Activated CD8-positive, alpha-beta memory T cell treated with anti-CD3 and anti-CD28 coated beads, Interleukin-2, amount 50 U/mL, for 24 hours (primary cell): ENCODE results near the gene SAMD8.
A peak's percentile ranks its signal among the peaks of the same experiment; 100 is the strongest.

Experiments used
- DNase-seq: peaks from one replicate; pipeline ENCODE4 v3.0.0-alpha.2; 2020; ENCODE audit errors: extremely low read depth

The SAMD8 gene

GRCh38 chr10:75084834-75085384 is 26.5 kb upstream of the SAMD8 start:
- DNase-seq = no peak

- no peak for DNase-seq
Measured at GRCh38 chr10:75086278-75086934, 25.1 kb upstream of the SAMD8 start.

- no peak for DNase-seq
Measured at GRCh38 chr10:75088640-75089039, 22.8 kb upstream of the SAMD8 start.

- DNase-seq = no peak
Measured at GRCh38 chr10:75089634-75090033, 21.8 kb upstream of the SAMD8 start.

- no peak for DNase-seq
Measured at GRCh38 chr10:75091146-75091545, 20.3 kb upstream of the SAMD8 start.

GRCh38 chr10:75094465-75094864 is 17.0 kb upstream of the SAMD8 start:
- no peak for DNase-seq

- no peak for DNase-seq
Measured at GRCh38 chr10:75095631-75096030, 15.8 kb upstream of the SAMD8 start.

GRCh38 chr10:75096749-75097148 is 14.7 kb upstream of the SAMD8 start:
- DNase-seq = no peak

- no peak for DNase-seq
Measured at GRCh38 chr10:75097666-75098285, 13.7 kb upstream of the SAMD8 start.

- no peak for DNase-seq
Measured at GRCh38 chr10:75098902-75099673, 12.4 kb upstream of the SAMD8 start.

GRCh38 chr10:75099952-75100763 is 11.3 kb upstream of the SAMD8 start:
- peak; percentile 35 for DNase-seq

GRCh38 chr10:75100764-75101291 is 10.6 kb upstream of the SAMD8 start:
- no peak for DNase-seq

- DNase-seq = no peak
Measured at GRCh38 chr10:75101416-75102251, 9.8 kb upstream of the SAMD8 start.

GRCh38 chr10:75102830-75103673 is 8.4 kb upstream of the SAMD8 start:
- DNase-seq = no peak

GRCh38 chr10:75103881-75104686 is 7.4 kb upstream of the SAMD8 start:
- DNase-seq = no peak

- DNase-seq = no peak
Measured at GRCh38 chr10:75104842-75105241, 6.6 kb upstream of the SAMD8 start.

GRCh38 chr10:75105576-75106197 is 5.8 kb upstream of the SAMD8 start:
- no peak for DNase-seq

GRCh38 chr10:75106242-75106641 is 5.2 kb upstream of the SAMD8 start:
- DNase-seq = no peak
